ENCODE measurements around the gene ASB2. TPM values are rescaled to one million over a fixed set of nuclear protein-coding genes. Genes with fewer than 3 reads are reported as not detected.

Gene ASB2
- total and polyA plus RNA-seq, 2 of the 13 experiments (the other 11 are each of a cell fraction or from before 2014, with no cell fraction given) = 0.82 to 4.1 TPM

DNA sequence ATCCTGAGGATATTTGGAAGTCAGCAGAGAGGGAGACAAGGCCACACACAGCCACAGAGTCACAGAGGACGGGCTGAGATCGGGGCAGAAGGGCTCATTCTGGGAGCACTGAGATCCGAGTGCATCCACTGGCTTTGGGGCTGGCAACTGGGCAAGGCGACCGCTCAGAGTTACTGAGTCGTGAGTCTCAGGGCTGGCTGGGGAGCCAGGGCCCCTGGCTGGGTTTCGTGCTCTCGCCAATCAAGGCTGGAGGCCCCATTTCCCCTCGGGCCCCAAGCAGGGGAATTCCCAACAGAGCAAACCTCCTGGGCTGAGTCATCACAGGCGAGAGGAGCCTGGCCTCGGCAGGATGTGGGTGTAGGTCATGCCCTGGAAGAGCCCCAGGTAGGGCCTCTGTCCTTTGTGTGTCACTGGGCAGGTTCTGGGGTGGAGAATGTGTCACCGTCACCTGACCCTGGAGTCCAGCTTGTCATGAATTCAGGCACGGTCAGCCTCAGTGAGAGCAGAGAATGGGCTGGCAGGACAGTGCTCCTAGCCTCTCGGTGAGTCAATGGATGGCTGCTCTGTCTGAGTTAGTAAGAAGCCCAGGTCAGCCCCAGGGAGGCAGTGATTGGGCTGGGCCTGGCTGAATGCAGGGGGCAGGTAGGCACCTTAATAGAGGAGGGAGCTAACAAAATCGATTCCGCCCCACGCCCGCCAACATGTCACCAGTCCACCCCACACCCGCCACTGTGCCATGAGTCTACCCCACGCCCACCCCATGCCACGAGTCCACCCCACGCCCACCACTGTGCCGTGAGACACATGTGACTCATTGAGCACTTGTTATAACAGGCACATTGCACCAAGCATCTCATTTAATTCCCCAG is 16.9 kb downstream of the ASB2 start (continued):
- TF ChIP-seq, protein P1, sequence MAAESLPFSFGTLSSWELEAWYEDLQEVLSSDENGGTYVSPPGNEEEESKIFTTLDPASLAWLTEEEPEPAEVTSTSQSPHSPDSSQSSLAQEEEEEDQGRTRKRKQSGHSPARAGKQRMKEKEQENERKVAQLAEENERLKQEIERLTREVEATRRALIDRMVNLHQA (CRISPR knock-in tag; IDR thresholded peaks at IDR 0.05) = no peak
- TF ChIP-seq MIXL1 (CRISPR knock-in tag; IDR thresholded peaks at IDR 0.05) (peak; percentile 78), ZNF839 (CRISPR knock-in tag; IDR thresholded peaks at IDR 0.05; ENCODE audit: borderline replicate concordance) (no peak), SAFB2 (CRISPR knock-in tag; IDR thresholded peaks at IDR 0.05; ENCODE audit: borderline replicate concordance, low read depth) (no peak), CREM (IDR thresholded peaks at IDR 0.05) (peak; percentile 88), CREM (CRISPR knock-in tag; IDR thresholded peaks at IDR 0.05) (no peak), FOXA3 (CRISPR knock-in tag; IDR thresholded peaks at IDR 0.05) (peak; percentile 74), ZNF788 (CRISPR knock-in tag; IDR thresholded peaks at IDR 0.05; ENCODE audit: borderline replicate concordance) (peak; percentile 97; the same call in 1 of the 2 replicates), HOXA9 (CRISPR knock-in tag; IDR thresholded peaks at IDR 0.05; ENCODE audit: borderline replicate concordance) (no peak), CCAR2 (optimal IDR thresholded peaks at IDR 0.05; ENCODE audit: low read depth, low read length) (no peak), MTA1 (CRISPR knock-in tag; IDR thresholded peaks at IDR 0.05; ENCODE audit: borderline replicate concordance) (peak; percentile 91; the same call in 1 of the 2 replicates), THAP11 (CRISPR knock-in tag; IDR thresholded peaks at IDR 0.05) (peak; percentile 80), ELF4 (CRISPR knock-in tag; IDR thresholded peaks at IDR 0.05; ENCODE audit: borderline replicate concordance) (no peak), ZNF101 (CRISPR knock-in tag; IDR thresholded peaks at IDR 0.05; ENCODE audit: borderline replicate concordance, low read depth) (no peak), U2AF1 (optimal IDR thresholded peaks at IDR 0.05; ENCODE audit: low read depth, low read length) (peak; percentile 61)
- TF ChIP-seq, protein P2, sequence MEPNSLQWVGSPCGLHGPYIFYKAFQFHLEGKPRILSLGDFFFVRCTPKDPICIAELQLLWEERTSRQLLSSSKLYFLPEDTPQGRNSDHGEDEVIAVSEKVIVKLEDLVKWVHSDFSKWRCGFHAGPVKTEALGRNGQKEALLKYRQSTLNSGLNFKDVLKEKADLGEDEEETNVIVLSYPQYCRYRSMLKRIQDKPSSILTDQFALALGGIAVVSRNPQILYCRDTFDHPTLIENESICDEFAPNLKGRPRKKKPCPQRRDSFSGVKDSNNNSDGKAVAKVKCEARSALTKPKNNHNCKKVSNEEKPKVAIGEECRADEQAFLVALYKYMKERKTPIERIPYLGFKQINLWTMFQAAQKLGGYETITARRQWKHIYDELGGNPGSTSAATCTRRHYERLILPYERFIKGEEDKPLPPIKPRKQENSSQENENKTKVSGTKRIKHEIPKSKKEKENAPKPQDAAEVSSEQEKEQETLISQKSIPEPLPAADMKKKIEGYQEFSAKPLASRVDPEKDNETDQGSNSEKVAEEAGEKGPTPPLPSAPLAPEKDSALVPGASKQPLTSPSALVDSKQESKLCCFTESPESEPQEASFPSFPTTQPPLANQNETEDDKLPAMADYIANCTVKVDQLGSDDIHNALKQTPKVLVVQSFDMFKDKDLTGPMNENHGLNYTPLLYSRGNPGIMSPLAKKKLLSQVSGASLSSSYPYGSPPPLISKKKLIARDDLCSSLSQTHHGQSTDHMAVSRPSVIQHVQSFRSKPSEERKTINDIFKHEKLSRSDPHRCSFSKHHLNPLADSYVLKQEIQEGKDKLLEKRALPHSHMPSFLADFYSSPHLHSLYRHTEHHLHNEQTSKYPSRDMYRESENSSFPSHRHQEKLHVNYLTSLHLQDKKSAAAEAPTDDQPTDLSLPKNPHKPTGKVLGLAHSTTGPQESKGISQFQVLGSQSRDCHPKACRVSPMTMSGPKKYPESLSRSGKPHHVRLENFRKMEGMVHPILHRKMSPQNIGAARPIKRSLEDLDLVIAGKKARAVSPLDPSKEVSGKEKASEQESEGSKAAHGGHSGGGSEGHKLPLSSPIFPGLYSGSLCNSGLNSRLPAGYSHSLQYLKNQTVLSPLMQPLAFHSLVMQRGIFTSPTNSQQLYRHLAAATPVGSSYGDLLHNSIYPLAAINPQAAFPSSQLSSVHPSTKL (CRISPR knock-in tag; IDR thresholded peaks at IDR 0.05) = peak; percentile 97
- TF ChIP-seq, protein P3, sequence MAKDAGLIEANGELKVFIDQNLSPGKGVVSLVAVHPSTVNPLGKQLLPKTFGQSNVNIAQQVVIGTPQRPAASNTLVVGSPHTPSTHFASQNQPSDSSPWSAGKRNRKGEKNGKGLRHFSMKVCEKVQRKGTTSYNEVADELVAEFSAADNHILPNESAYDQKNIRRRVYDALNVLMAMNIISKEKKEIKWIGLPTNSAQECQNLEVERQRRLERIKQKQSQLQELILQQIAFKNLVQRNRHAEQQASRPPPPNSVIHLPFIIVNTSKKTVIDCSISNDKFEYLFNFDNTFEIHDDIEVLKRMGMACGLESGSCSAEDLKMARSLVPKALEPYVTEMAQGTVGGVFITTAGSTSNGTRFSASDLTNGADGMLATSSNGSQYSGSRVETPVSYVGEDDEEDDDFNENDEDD (CRISPR knock-in tag; IDR thresholded peaks at IDR 0.05; ENCODE audit: borderline replicate concordance) = no peak
- TF ChIP-seq, protein P4, sequence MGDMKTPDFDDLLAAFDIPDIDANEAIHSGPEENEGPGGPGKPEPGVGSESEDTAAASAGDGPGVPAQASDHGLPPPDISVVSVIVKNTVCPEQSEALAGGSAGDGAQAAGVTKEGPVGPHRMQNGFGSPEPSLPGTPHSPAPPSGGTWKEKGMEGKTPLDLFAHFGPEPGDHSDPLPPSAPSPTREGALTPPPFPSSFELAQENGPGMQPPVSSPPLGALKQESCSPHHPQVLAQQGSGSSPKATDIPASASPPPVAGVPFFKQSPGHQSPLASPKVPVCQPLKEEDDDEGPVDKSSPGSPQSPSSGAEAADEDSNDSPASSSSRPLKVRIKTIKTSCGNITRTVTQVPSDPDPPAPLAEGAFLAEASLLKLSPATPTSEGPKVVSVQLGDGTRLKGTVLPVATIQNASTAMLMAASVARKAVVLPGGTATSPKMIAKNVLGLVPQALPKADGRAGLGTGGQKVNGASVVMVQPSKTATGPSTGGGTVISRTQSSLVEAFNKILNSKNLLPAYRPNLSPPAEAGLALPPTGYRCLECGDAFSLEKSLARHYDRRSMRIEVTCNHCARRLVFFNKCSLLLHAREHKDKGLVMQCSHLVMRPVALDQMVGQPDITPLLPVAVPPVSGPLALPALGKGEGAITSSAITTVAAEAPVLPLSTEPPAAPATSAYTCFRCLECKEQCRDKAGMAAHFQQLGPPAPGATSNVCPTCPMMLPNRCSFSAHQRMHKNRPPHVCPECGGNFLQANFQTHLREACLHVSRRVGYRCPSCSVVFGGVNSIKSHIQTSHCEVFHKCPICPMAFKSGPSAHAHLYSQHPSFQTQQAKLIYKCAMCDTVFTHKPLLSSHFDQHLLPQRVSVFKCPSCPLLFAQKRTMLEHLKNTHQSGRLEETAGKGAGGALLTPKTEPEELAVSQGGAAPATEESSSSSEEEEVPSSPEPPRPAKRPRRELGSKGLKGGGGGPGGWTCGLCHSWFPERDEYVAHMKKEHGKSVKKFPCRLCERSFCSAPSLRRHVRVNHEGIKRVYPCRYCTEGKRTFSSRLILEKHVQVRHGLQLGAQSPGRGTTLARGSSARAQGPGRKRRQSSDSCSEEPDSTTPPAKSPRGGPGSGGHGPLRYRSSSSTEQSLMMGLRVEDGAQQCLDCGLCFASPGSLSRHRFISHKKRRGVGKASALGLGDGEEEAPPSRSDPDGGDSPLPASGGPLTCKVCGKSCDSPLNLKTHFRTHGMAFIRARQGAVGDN (CRISPR knock-in tag; IDR thresholded peaks at IDR 0.05) = peak; percentile 99
